NT2/D1 (cell line): Measurements from ENCODE around the gene LCORL.

Source experiments
- SUZ12 ChIP-seq: IDR thresholded peaks from 2 replicates; pipeline ENCODE4 v1.6.1; 2011; ENCODE audit not compliant: insufficient read length, insufficient read depth; ENCODE audit errors: extremely low read depth
- YY1 ChIP-seq: IDR thresholded peaks from 2 replicates; pipeline ENCODE4 v1.6.1; 2011; ENCODE audit not compliant: insufficient read length, insufficient read depth
- ZNF274 ChIP-seq: IDR thresholded peaks from 2 replicates; pipeline ENCODE4 v1.6.1; 2011; ENCODE audit warnings: mild to moderate bottlenecking, low read depth, low read length

GRCh38 chr4:17807446-17807845 is 214.1 kb downstream of the LCORL start:
- no peak for TF ChIP-seq SUZ12
- TF ChIP-seq ZNF274 = no peak
- TF ChIP-seq YY1 = no peak
